ENCODE data around the gene MAN2A2.

- TF ChIP-seq POLR2A (IDR thresholded peaks at IDR 0.05) = no peak
- TF ChIP-seq, protein P1, sequence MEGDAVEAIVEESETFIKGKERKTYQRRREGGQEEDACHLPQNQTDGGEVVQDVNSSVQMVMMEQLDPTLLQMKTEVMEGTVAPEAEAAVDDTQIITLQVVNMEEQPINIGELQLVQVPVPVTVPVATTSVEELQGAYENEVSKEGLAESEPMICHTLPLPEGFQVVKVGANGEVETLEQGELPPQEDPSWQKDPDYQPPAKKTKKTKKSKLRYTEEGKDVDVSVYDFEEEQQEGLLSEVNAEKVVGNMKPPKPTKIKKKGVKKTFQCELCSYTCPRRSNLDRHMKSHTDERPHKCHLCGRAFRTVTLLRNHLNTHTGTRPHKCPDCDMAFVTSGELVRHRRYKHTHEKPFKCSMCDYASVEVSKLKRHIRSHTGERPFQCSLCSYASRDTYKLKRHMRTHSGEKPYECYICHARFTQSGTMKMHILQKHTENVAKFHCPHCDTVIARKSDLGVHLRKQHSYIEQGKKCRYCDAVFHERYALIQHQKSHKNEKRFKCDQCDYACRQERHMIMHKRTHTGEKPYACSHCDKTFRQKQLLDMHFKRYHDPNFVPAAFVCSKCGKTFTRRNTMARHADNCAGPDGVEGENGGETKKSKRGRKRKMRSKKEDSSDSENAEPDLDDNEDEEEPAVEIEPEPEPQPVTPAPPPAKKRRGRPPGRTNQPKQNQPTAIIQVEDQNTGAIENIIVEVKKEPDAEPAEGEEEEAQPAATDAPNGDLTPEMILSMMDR (IDR thresholded peaks at IDR 0.05) = no peak
- no peak for TF ChIP-seq POLR2AphosphoS5 (IDR thresholded peaks at IDR 0.05)
These were observed 45.1 kb upstream of the MAN2A2 start for GRCh38 chr15:90857883-90858443.
